Measurements from ENCODE around the gene VSIG2.
A peak's percentile ranks its signal among the peaks of the same experiment; 100 is the strongest.

Gene VSIG2

GRCh38 chr11:124748481-124749343 is 3.3 kb downstream of the VSIG2 start:
- DNase-seq (ENCODE audit: low read depth in 1 of 2, low spot score in 1 of 2), result no peak

GRCh38 chr11:124748100-124748418 is 4.0 kb downstream of the VSIG2 start:
- no peak for DNase-seq (ENCODE audit: low read depth in 1 of 2, low spot score in 1 of 2)

- no peak for DNase-seq (ENCODE audit: low read depth in 1 of 2, low spot score in 1 of 2)
Observed at GRCh38 chr11:124747406-124748099, 4.5 kb downstream of the VSIG2 start.

GRCh38 chr11:124746621-124747243 is 5.3 kb downstream of the VSIG2 start:
- DNase-seq (ENCODE audit: low read depth in 1 of 2, low spot score in 1 of 2), result peak; percentile 66 to 70

- no peak for DNase-seq (ENCODE audit: low read depth in 1 of 2, low spot score in 1 of 2)
Observed at GRCh38 chr11:124745835-124746620, 6.0 kb downstream of the VSIG2 start.

GRCh38 chr11:124745270-124745834 is 6.7 kb downstream of the VSIG2 start:
- DNase-seq (ENCODE audit: low read depth in 1 of 2, low spot score in 1 of 2), result no peak

GRCh38 chr11:124743050-124743449 is 9.0 kb downstream of the VSIG2 start:
- DNase-seq (ENCODE audit: low read depth in 1 of 2, low spot score in 1 of 2), result no peak

GRCh38 chr11:124742555-124742954 is 9.5 kb downstream of the VSIG2 start:
- DNase-seq (ENCODE audit: low read depth in 1 of 2, low spot score in 1 of 2), result no peak

GRCh38 chr11:124740277-124740882 is 11.7 kb downstream of the VSIG2 start:
- peak in 1 of 2 donors; percentile 40 for DNase-seq (ENCODE audit: low read depth in 1 of 2, low spot score in 1 of 2)

GRCh38 chr11:124739479-124740276 is 12.4 kb downstream of the VSIG2 start, which contains the start of gene NRGN:
NRGN (plus strand) TSS chr11:124739942; CDS start chr11:124740085, 143 bp downstream.
- peak; percentile 63 to 72 for DNase-seq (ENCODE audit: low read depth in 1 of 2, low spot score in 1 of 2)

- DNase-seq (ENCODE audit: low read depth in 1 of 2, low spot score in 1 of 2), result no peak
Observed at GRCh38 chr11:124738713-124739478, 13.2 kb downstream of the VSIG2 start.

GRCh38 chr11:124737638-124738305 is 14.3 kb downstream of the VSIG2 start:
- DNase-seq (ENCODE audit: low read depth in 1 of 2, low spot score in 1 of 2), result no peak

GRCh38 chr11:124736736-124737135 is 15.3 kb downstream of the VSIG2 start:
- no peak for DNase-seq (ENCODE audit: low read depth in 1 of 2, low spot score in 1 of 2)

GRCh38 chr11:124732230-124732629 is 19.8 kb downstream of the VSIG2 start:
- no peak for DNase-seq (ENCODE audit: low read depth in 1 of 2, low spot score in 1 of 2)

GRCh38 chr11:124729571-124729970 is 22.5 kb downstream of the VSIG2 start:
- DNase-seq (ENCODE audit: low read depth in 1 of 2, low spot score in 1 of 2), result no peak

- DNase-seq (ENCODE audit: low read depth in 1 of 2, low spot score in 1 of 2), result no peak
Observed at GRCh38 chr11:124728134-124728533, 23.9 kb downstream of the VSIG2 start.

GRCh38 chr11:124727474-124727873 is 24.6 kb downstream of the VSIG2 start:
- DNase-seq (ENCODE audit: low read depth in 1 of 2, low spot score in 1 of 2), result no peak

- no peak for DNase-seq (ENCODE audit: low read depth in 1 of 2, low spot score in 1 of 2)
Observed at GRCh38 chr11:124725719-124726105, 26.3 kb downstream of the VSIG2 start.

Measured in stimulated activated CD4-positive, alpha-beta T cell treated with anti-CD3 and anti-CD28 coated beads, Interleukin-15, amount 100 ng/mL, for 1 hour (primary cell).